ENCODE measurements around the gene SLC4A4.

The SLC4A4 gene

DNA sequence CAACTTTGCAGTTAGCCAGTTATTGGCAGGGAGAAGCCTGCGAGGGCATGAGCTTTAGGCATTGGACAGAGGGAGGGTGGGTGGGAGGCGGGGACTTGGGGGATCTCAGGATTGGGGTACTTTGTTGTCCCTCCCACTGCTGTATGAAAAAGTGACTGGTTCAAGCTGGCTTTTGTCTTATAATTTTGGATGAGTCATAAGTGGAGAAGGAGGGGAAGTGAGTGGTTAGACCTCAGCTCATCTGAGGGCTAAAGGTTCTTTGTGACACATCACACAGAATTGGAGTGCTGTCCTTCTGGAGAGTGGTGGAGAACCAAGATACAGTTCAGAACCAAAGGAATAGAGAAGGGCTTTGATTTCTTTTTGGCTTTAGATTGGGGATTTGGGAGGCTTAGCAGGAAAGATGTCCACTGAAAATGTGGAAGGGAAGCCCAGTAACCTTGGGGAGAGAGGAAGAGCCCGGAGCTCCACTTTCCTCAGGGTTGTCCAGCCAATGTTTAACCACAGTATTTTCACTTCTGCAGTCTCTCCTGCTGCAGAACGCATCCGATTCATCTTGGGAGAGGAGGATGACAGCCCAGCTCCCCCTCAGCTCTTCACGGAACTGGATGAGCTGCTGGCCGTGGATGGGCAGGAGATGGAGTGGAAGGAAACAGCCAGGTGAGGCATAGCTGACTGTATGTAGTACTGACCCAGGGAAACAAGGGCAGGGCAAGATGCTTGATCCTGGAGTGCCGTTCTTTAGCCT, at the start of gene SLC4A4:
TSS of gene SLC4A4 (plus strand) at position 175 of the 748 bp plus-strand sequence.
- no peak for DNase-seq

DNA sequence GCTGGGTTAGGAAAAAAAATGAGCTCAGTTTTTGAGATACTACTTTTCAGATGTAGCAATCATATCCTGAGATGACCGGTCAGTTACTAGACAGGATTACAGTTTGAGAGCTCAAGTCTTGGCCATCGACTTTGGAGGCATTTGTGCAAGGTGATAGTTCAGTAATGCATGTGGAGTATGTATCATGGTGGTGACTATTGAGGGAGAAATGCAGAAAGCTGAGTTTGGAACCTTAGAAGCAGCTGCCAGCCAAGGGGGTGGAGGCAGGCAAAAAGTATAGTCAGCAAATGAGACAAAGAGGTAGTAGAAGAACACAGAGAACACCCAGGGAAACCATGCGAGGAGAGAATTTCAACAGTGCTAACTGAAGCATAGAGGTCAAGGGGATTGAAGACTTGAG, 48.7 kb upstream of the SLC4A4 start:
- no peak for DNase-seq

DNA sequence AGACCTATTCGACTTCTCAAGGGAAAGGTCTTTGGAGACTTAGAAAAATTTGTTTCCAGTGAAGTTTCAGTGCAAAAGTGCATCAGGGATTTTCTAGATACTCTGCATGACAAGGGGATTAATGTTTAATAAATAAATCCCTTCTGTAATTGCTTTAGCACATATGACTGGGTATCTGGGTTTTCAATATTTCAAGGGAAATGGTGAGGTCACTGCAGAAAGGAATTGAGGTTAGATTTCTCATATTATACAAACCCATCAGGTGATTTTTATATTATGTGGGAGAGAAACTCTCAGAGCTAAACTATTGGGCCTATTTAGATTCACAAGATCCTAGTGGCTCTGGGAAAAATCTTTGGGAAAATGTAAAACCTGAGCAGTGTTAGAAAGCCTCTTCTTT, 48.3 kb upstream of the SLC4A4 start:
- DNase-seq: no peak

DNA sequence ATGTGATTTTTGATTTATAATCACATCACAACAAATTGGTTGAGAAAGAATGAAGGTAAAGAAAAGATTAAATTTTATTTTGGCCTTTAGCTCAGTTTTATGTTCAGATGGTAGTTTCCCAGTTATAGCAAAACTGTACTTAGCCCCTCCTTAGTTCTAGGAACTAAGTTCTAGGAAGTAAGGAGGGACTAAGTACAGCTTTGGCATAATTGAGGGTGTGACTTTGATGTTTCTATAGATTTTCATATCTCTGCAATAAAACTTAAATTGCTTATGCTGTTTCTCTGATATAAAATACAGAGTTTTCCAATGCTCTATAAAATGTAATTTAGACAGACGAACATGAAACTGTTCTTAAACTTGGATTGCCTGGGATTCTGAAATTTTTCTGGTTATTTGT, 46.6 kb upstream of the SLC4A4 start:
- DNase-seq: no peak

DNA sequence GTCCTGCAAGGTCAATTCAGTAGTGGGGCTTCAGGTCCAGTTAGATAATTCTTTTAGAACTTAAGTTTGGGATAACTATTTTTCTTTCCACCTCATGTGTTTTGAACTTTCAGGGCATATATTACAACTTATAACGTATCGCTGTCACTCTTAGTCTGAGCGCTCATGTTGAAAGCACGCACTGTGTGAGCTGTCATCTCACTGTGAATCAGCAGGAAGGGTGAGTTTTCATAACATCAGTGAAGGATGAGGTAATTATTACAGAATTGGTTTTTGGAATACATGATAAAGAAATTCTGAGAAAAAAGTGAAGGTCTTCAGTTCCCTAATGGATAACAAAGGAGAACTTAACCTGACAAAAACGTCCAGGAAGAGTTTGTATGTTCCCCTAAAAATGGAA, 45.1 kb upstream of the SLC4A4 start:
- DNase-seq: no peak

DNA sequence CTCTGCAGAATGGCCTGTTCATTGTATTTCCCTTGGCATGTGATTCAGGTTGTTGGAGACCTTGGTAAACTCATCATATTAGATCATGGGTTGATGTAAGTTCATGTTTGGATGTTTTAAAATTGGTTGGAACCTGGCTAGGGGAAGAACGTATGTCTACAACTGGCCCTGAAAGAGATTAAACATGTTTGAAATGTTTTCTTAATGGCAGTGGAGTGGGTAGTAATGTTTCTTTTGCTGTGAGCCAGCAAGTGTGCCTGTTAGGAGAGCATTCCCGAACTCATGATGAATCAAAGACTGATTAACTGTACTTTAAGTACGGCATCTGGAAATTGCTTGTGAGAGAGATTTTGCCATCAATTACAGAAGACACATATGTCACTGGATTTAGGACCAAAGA, 44.5 kb upstream of the SLC4A4 start:
- DNase-seq: no peak

DNA sequence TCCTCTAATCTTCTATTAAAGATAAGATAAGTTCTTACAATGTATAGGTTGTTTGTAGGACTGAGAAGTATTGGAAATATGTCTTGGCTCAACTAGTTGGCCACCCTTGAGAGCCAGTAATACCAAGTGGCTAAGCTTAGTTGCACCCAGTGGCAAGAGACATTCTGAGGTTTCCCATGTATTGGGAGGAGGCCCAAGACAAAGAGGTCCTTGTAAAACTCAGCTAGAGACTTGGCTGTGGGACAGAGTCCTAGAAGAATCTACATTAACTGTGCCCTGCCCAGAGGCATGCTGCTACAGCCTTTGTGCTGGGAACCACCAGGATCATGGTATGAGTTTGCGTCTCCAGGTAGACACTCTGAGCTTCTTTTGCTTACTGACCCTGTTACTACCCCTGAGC, 41.9 kb upstream of the SLC4A4 start:
- DNase-seq: no peak

DNA sequence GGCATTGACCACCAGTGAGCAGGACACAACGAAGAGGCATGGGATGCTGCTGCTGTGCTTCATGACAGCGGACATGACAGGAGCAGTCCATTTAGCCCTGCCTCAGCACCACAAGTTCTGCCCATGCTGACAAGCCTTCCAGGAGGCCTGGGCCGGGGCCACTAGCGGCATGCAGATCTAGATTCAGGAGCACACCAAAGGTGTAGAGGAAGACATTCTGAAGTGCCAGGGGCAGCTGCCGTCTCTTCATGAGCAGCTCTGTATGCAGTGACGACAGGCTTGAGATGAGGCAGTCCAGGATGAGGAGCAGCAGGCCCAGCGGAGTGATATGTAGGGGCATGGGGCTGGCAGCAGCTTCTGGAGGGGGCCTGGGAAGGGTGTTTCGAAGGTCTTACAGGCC, 38.5 kb upstream of the SLC4A4 start:
- DNase-seq: no peak

DNA sequence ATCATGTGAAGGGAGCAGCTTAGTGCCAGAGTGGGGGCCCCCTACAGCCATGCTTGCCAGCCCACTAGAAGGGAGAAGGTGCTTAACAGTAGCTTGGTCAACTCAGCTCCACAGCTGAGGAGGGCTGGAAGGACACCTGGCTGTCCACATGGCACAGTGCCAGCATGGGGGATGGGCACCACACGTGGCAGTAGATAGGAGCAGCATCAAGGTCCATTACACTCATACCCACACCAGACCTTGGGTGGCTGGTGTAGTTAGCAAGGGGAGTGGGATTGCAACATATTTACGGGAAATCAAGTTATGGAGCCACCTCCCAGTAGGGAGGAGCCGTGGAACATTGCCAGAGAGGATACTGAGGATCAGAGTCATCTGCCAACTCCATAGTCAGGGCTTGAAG, 37.9 kb upstream of the SLC4A4 start:
- no peak for DNase-seq

DNA sequence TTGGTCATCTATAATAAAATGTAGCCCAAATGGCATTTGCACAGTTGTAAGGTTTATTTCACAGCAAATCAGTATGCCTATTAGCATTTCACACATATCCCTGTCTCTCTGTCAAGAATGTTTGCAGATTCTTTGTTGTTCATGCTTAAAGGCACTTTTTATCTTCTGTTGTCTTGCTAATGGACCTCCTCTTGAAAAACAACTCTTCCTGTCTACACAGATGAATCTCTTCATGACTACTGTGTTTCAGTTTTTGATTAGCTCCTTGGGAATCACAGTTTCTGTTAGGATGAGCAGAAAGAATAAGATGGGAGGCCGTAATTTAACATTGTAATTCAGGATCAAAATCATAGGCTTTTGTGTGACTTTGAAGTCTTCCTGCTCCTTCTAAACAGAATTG, 35.5 kb upstream of the SLC4A4 start:
- no peak for DNase-seq

DNA sequence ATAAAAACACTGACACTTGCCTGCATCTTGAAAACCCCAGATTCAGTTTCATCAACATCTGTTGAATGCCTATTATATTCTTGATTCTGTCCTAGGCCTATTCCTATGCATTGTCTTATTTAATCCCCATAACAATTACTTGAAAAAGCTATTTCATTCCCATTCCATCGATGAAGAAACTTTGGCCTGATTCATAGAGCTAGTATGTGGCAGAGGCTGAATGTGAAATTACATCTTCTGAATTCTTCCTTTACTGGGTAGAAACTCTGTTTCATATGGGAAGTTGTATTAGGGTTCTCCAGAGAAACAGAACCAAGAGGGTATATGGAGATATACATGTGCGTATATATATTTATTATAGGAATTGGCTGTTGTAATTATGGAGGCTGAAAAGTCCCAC, 35.0 kb upstream of the SLC4A4 start:
- no peak for DNase-seq

DNA sequence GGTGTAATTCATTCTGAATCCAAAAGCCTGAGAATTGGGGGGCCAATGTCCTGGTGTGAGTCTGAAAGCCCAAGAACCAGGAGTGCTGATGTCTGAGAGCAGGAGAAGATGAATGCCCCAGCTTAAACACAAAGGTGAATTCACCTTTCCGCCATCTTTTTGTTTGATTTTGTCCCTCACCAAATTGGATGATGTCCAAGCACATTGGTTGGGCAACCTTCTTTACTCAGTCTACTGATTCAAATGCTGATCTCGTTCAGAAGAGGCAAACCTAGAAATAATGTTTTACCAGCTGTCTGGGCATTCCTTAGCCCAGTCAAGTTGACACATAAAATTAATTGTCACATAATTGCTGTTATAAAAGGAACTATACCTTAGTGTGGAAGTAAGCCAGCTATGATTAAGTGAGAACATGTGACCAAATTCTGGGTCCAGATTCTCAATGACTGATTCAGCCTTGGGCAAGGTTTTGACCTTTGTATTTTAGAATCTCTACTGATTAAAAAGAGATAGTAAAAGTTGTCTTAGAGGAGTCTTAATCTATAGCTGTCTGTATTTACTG, 34.5 kb upstream of the SLC4A4 start:
- no peak for DNase-seq

DNA sequence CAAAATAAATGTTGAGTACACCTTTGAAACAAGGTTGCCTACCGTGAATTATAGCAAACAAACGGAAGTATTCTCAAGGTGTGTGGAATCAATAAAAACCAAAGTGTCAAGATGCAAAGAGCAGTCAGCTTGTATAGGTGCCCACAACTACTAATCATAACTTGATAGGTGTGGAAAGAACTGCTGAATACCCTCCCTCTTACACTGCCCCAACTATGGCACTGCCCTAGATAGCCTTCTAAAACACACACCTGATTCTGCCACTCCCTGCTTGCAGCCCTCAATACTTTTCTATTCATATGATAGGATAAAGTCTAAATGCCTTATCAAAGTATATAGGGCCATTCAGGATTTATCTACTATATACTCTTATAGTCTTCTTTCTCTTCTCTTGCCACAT, 31.1 kb upstream of the SLC4A4 start:
- no peak for DNase-seq

DNA sequence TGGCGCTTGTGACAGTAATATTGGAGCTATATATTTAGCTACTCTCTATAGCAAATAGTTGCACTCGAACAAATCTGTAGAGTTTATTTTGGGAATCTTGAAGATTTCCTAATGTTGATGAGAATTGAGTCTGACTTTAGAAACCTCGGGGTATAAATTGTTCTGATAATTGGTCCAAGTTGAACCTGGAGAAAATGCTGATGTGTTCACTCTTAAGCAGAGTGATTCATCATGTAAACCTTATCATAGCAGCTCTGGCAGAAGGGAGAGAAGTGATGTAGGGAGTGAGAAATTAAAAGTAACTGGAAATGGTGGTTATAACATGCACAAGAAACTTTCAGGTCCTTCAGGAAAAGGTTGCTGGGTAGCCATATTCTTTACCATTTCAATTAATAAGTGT, 16.4 kb upstream of the SLC4A4 start:
- no peak for DNase-seq

DNA sequence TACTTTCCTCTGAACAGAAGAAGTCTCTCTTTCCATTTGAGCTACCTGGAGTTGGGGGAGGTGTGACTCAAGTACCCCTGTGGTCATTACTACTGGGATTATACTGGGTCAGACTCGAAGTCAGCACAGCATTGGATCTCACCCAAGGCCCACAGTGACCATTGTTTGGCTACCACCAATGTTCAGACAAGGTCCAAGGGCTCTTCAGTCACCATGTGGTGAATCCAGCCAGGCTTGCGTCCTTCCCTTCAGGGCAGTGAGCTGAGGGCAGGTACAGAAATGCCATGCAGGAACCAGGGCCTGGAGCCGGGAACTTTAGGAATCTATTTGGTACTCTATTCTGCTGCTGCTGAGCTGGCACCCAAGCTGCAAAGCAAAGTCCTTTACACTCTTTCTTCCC, 5.5 kb upstream of the SLC4A4 start:
- no peak for DNase-seq

DNA sequence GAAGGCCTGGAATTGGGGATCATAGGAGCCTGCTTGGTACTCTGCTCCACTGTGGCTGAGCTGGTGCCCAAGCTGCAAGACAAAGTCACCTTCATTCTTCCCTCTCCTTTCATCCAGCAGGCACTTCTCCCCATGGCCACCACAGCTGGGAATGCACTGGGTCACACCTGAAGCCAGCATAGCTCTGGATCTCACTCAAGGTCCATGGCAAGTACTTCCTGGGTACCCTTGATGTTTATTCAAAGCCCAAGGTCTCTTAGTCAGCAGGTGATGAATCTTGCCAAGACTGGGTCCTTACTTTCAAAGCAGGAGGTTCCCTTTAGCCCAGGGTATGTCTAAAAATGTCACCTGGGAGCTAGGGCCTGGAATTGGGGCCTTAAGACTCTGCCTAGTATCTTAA, 4.9 kb upstream of the SLC4A4 start:
- no peak for DNase-seq

DNA sequence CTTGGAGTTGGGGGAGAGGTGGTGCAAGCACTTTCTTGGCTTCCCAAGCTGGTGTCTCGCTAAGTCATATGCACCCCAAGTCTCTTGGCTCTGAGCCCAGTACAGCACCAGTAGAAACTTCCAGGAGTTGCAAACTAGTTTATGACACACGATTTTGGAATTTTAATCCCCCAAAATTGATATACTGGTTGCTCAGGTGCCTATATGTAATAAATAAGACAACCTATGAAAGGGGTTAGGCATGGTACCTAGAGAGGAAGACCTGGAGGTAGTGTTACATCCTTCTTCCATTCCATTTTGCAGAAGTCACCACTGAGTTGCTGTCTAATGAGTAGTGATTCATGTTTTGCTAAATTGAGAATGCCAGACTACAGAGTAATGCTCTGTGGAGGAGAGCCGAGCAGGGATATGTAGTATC, 4.3 kb upstream of the SLC4A4 start:
- no peak for DNase-seq

DNA sequence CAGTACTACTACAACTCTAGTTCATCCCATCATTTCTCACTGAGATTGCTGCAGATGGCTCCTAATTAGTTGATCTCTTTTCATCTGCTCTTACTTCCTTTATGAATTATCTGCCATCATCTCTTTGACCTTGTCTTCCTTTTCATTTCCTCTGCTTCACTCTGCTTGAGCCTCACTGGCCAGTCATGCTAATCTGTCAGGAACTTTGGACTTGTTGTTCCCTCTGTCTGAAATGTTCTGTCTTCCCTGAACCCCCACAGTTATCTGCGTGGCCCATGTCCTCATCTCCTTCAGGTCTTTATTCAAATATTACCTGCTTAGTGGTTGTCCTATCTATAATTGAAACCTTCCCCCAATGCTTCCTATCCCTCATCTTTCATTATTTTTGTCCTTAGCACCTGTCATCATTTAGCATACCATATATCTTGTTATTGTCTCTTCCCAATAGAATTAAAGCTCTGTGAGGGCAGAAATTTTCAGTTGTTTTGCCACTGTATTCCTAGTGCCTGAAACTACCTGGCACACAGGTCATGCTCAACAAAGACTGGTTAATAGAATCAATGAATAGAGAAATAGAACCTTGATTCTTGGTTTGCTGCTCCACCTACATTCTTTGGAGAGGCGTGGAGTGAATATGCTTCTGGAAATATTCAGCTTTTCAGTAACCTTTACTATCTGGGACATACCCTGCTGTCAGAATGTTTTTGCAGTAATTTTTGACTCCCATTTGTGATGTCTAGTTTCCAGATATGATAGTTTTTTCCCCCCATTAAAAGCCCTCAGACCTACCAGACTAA, 5.0 kb downstream of the SLC4A4 start:
- no peak for DNase-seq

DNA sequence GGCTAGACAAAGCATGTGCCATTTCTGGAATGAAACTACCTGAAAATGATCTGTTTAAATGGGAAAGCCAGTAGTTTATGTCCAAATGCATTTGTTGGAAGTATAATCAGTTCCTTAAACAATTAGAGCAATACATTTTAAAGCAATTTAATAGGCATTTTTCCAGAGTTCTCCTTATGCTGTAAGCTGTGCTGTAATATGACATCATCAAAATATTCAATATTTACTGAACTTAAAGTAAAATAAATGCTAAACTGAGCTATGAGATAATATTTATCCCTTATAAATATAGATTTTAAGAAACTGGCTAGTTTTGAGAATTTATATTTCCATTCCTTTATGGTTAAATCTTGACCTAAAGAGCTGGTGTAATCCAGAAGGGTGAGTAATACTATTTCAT, 7.9 kb downstream of the SLC4A4 start:
- DNase-seq: no peak

DNA sequence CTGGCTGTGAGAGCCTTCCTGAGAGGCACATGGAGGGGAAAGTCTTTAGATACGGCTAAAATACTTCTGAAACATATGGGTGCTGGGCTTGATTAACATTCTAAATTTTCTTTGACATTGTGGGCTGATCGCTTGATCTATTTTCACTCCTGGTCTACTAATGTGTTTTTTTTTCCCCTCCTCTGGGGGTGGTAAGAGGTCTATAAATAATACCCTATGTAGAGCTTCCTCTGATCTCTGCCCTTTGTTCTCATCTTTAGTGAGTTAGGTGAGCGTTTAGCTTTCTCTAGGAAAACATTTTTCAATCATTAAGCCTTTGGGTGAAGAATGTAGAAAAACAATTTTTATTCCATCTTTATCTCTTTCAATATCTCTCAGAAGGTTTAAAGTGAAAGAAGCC, 9.8 kb downstream of the SLC4A4 start:
- no peak for DNase-seq

DNA sequence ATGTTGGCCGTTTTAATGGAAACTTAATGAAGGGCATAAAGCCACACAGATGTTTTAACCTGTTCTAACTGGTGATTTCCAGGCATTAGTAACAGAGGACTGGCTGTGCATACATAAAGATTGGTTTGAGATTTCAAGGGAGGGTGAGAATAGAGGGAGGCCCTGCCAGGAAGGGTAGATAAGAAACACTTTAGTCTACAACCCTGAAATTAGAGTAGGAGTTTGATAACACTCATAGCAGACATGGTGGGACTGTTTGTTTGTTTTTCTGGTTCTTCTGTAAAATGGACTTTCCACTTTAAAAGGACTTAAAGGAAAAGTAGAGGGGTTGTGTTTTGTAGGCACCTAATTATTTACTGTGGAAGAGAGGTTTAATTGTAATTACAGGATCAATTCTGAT, 16.2 kb downstream of the SLC4A4 start:
- DNase-seq: no peak

DNA sequence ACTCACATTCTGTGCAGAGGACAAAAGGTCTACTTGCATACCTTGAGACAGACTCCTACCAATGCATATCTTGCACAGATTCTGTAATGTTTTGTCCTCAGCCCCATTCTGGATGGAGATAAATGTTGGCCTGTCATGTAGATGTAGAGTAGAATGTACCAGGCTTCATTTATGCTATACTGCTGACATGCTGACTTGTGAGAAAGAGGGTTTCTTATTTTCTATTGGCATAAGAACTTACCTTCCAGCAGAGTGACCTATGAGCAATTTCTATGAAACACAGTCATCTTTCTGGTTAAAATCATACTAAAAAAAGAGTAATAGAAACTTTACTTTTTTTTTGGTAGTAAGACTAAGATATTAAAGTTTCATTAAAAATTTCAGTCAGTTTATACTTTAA, 17.2 kb downstream of the SLC4A4 start:
- DNase-seq: no peak

DNA sequence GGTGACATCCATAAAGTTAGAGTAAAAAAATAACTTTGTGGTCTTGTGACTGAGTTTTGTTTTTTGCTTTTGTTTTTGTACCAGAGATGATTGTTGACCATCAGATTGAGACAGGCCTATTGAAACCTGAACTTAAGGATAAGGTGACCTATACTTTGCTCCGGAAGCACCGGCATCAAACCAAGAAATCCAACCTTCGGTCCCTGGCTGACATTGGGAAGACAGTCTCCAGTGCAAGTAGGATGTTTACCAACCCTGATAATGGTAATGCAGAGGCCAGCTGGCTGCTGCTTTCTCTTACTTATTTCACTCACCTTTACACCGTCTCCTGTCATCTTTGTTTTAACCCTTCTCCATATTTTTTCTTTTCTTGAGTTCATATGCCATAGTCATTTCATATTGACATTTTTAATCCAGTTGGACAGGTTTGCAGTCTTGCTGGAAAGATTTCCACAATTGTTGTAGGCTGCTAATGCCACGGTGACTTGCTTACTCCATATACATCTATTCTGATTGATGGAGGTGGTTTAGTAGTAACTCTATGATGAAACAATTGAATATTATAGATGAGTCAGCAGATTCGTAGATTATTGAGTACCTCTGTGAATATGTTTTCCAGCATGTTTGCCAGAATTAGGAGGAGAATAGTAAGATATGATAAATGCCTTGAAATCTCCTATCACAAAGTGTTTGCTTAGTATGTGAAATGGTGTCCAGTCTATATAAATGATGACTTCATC, 18.3 kb downstream of the SLC4A4 start:
- no peak for DNase-seq

DNA sequence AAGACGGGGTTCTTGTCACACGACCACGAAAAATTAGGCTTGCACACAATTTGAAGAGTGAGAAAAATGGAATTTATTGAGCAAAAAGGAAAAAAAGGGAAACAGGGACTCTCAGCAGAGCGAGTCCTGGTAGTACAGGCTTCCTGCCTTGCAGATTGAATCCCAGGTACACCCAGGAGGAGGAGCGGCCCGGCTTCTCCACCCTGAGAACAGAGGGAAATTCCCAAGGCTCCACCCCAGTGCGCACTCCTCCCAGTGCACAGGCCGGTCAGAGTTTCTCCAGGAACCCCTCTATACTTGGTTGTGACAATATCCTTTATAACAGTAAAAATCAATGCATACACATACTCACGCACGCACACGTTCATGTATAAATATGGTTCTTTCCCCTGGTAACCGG, 22.0 kb downstream of the SLC4A4 start:
- no peak for DNase-seq
